Measurements from ENCODE around the gene TRPM2.
"Not testable (repeated sequence)": the region's sequence is repeated elsewhere in the genome, so short reads cannot be mapped to it uniquely, and the experiment has no call there.

Gene TRPM2

GRCh38 chr21:44478124-44478800 is 124.8 kb downstream of the TRPM2 start:
- no peak overlapping the region for H3K4me3 ChIP-seq (ENCODE audit: low read depth, low read length)
- TF ChIP-seq, protein P1, sequence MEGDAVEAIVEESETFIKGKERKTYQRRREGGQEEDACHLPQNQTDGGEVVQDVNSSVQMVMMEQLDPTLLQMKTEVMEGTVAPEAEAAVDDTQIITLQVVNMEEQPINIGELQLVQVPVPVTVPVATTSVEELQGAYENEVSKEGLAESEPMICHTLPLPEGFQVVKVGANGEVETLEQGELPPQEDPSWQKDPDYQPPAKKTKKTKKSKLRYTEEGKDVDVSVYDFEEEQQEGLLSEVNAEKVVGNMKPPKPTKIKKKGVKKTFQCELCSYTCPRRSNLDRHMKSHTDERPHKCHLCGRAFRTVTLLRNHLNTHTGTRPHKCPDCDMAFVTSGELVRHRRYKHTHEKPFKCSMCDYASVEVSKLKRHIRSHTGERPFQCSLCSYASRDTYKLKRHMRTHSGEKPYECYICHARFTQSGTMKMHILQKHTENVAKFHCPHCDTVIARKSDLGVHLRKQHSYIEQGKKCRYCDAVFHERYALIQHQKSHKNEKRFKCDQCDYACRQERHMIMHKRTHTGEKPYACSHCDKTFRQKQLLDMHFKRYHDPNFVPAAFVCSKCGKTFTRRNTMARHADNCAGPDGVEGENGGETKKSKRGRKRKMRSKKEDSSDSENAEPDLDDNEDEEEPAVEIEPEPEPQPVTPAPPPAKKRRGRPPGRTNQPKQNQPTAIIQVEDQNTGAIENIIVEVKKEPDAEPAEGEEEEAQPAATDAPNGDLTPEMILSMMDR (IDR thresholded peaks at IDR 0.05; ENCODE audit: low read depth, low read length, missing control alignments), result no peak
- DNase-seq (ENCODE audit: low read depth), result no peak

GRCh38 chr21:44478801-44479167 is 125.4 kb downstream of the TRPM2 start:
- no peak for DNase-seq (ENCODE audit: low read depth)
- TF ChIP-seq, protein P1 (IDR thresholded peaks at IDR 0.05; ENCODE audit: low read depth, low read length, missing control alignments), result no peak
- H3K4me3 ChIP-seq (ENCODE audit: low read depth, low read length), result no peak overlapping the region

GRCh38 chr21:44479556-44480199 is 126.3 kb downstream of the TRPM2 start:
- DNase-seq (ENCODE audit: low read depth); H3K4me3 ChIP-seq (ENCODE audit: low read depth, low read length): not testable (repeated sequence)
- TF ChIP-seq, protein P1 (IDR thresholded peaks at IDR 0.05; ENCODE audit: low read depth, low read length, missing control alignments), result peak; percentile 70

- no peak overlapping the region for H3K4me3 ChIP-seq (ENCODE audit: low read depth, low read length)
- TF ChIP-seq, protein P1 (IDR thresholded peaks at IDR 0.05; ENCODE audit: low read depth, low read length, missing control alignments), result no peak
Measured at GRCh38 chr21:44480200-44481053, 127.0 kb downstream of the TRPM2 start.

GRCh38 chr21:44482581-44483287 is 129.3 kb downstream of the TRPM2 start:
- TF ChIP-seq, protein P1 (IDR thresholded peaks at IDR 0.05; ENCODE audit: low read depth, low read length, missing control alignments), result no peak
- H3K4me3 ChIP-seq (ENCODE audit: low read depth, low read length), result no peak overlapping the region
- DNase-seq (ENCODE audit: low read depth), result no peak

More at GRCh38 chr21:44480200-44481053, 127.0 kb downstream of the TRPM2 start:
- no peak for DNase-seq (ENCODE audit: low read depth)
